GM18511 (cell line): ENCODE results near the gene MIF.

Source experiments
- ATAC-seq: cut with Tn5 transposase; IDR thresholded peaks from one replicate; pipeline ENCODE4 v1.9.1; 2021; ENCODE audit warnings: mild to moderate bottlenecking, moderate library complexity; ENCODE audit not compliant: unreplicated experiment

Gene MIF

GRCh38 chr22:23875801-23876200 is 18.4 kb upstream of the MIF start:
- ATAC-seq = no peak

- no peak for ATAC-seq
These were observed 16.6 kb upstream of the MIF start for GRCh38 chr22:23877566-23877965.

GRCh38 chr22:23878219-23878618 is 16.0 kb upstream of the MIF start:
- no peak for ATAC-seq

- ATAC-seq = no peak
These were observed 11.8 kb upstream of the MIF start for GRCh38 chr22:23882370-23882769.

- no peak for ATAC-seq
These were observed 10.5 kb upstream of the MIF start for GRCh38 chr22:23883658-23884057.

GRCh38 chr22:23884140-23884539 is 10.0 kb upstream of the MIF start:
- ATAC-seq = no peak

GRCh38 chr22:23888615-23889401 is 5.4 kb upstream of the MIF start:
- no peak for ATAC-seq

- ATAC-seq = no peak
These were observed 4.6 kb upstream of the MIF start for GRCh38 chr22:23889620-23890019.

- ATAC-seq = no peak
These were observed 2.5 kb upstream of the MIF start for GRCh38 chr22:23891726-23892125.

- ATAC-seq = no peak
These were observed 2.1 kb upstream of the MIF start for GRCh38 chr22:23892130-23892529.

- no peak for ATAC-seq
These were observed 1.5 kb upstream of the MIF start for GRCh38 chr22:23892706-23893105.

GRCh38 chr22:23893121-23893944 is 850 bp upstream of the MIF start:
- no peak for ATAC-seq

- peak; percentile 37 for ATAC-seq
These were observed 771 bp downstream of the MIF start for GRCh38 chr22:23894710-23895598.

GRCh38 chr22:23895599-23896144 is 1.5 kb downstream of the MIF start:
- no peak for ATAC-seq

GRCh38 chr22:23896166-23896522 is 2.0 kb downstream of the MIF start:
- no peak for ATAC-seq

- ATAC-seq = no peak
These were observed 2.5 kb downstream of the MIF start for GRCh38 chr22:23896523-23897186.

GRCh38 chr22:23897320-23897719 is 3.1 kb downstream of the MIF start:
- ATAC-seq = no peak

GRCh38 chr22:23898006-23898974 is 4.1 kb downstream of the MIF start:
- no peak for ATAC-seq

GRCh38 chr22:23899042-23899745 is 5.0 kb downstream of the MIF start:
- no peak for ATAC-seq
